OCI-LY7 (cell line): ENCODE data around the gene PAK5.

Experiments used
- CTCF ChIP-seq: fragments of 200-600 bp; sonication (generic); conservative IDR thresholded peaks from 2 replicates; pipeline ENCODE4 v1.5.1; 2014; ENCODE audit warnings: mild to moderate bottlenecking, antibody characterized with exemption, low read length, moderate library complexity, mixed read lengths
- EZH2phosphoT487 ChIP-seq: fragments of 200-600 bp; sonication (generic); IDR thresholded peaks from 2 replicates; pipeline ENCODE4 v1.6.1; 2018; ENCODE audit warnings: low read depth, borderline replicate concordance, mild to moderate bottlenecking, mixed run types, antibody characterized with exemption, low read length, moderate library complexity, mixed read lengths

- TF ChIP-seq CTCF (no peak), EZH2phosphoT487 (no peak)
These were observed 281.5 kb downstream of the PAK5 start for GRCh38 chr20:9557411-9557810.
